Measurements from ENCODE around the gene KLF12.

KLF12 gene

DNA sequence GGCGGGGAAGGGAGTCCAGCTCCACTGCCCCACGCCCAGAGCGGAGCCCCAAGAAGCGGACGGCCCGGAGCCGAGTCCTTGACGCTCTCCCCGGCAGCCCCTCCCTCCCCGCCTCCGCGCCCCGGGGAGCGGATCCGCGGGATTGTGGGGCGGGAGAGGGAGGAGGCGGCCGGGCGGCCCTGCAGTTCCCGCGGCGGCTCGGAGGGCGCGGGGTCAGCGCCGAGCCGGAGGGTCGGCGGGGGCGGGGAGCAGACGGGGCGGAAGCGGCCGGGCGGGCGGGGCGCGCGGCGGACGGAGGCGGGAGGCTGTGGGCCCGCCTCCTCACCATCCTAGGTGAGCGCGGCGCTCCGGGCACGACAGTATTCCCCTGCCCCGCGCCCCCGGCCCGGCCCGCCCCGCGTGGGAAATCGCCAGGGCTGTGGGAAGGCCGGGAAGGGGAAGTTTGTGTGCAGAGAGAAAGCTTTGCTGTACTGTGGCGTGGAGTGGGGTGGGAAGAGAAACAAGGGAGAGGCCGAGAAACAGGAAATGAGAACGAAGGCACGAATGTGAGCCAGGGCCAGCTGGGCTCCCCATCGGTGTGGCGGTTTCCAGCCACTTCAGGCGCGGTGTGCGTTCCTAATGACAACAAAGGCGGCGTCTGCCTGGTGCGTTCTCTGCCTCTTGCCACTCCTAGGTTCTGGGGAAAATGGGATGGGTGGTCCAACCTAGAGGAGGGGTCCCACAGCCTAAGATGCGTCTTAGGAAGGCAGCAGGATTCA, 1.3 kb upstream of the KLF12 start:
- ATAC-seq (peak; percentile 14), DNase-seq (peak; percentile 77)

GRCh38 chr13:74134777-74135325, 647 bp upstream of the KLF12 start:
- DNase-seq, result peak; percentile 83
- peak; percentile 47 for ATAC-seq

GRCh38 chr13:74133657-74134201, 475 bp downstream of the KLF12 start:
- DNase-seq (peak; percentile 87), ATAC-seq (peak; percentile 65)

- peak; percentile 45 for DNase-seq
- ATAC-seq, result no peak
Observed at GRCh38 chr13:74132776-74133656, 1.2 kb downstream of the KLF12 start.

DNA sequence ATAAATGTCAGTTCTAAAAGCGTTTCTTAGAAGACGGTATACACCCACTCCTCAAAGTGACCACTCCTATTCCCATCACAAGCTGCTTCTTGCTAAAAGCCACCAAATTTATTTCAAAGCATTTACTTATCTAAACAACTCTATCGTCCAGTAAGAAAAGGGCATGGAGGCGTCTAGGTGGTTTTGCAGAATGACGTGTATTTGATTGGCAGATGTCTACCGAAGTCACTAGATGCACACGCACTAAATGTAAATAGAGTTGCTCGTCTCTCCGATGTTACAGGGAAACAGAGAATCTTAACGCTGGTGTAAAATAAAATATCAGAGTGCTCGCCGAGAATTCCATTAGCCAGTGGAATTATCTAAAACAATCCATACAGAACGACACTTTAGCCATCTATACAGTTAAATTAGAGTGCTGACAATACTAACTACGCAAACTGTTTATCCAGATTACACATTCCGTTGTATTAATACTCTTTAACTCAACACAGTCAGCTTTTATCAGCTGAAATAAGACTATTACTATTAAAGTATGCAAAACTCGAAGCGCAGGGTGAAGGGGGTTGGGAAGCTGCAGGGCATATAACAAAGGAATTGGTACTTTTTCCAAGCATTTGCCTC, 1.9 kb downstream of the KLF12 start:
- no peak for ATAC-seq
- peak; percentile 17 for DNase-seq

DNA sequence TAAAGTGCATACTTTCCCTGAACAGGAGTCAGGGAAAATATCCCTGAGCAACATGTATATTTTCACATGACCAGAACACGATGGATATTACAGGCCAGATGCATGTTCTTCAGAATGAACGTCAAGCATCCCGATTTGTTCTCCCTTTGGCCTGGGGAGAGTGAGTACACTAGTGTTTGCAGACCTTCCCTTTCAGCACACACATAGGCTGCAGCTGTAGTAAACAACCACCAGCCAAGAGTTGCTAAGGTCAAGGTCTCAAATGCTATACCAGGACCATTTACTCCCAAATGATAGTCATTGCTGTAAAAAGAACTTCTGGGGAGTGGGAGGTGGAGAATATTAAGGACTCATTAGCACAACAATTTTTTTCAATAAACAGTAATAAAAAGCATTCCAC, 3.0 kb downstream of the KLF12 start:
- no peak for ATAC-seq
- DNase-seq, result no peak

- DNase-seq (peak; percentile 37), ATAC-seq (no peak)
Observed at GRCh38 chr13:74129500-74130191, 4.6 kb downstream of the KLF12 start.

GRCh38 chr13:74128156-74128767, 5.9 kb downstream of the KLF12 start:
- ATAC-seq (peak; percentile 66), DNase-seq (peak; percentile 55)

DNA sequence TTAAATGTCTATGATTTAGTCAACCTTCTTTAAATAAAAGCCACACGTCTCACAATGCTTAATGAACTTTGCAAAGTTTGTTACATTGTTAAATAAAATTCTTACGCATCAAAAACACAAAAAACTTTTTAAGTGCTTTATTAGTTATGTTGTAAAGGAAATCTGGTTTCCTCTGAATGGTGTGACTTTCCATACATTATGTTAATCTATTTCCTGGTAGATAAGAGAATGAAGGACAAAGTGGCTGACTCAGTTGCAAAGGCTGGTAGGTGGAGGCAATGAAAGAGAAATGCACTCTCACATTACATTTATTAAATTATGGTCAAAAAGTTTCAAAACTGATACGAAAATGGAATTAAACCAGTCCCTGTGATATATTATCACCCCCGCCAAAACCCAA, 15.9 kb downstream of the KLF12 start:
- no peak for DNase-seq
- no peak for ATAC-seq

GRCh38 chr13:74117207-74117705, 16.9 kb downstream of the KLF12 start:
- ATAC-seq (peak; percentile 79), DNase-seq (no peak)

- ATAC-seq (peak; percentile 57), DNase-seq (no peak)
Observed at GRCh38 chr13:74115133-74115532, 19.1 kb downstream of the KLF12 start.

- DNase-seq (no peak), ATAC-seq (no peak)
Observed at GRCh38 chr13:74114641-74115040, 19.6 kb downstream of the KLF12 start.

DNA sequence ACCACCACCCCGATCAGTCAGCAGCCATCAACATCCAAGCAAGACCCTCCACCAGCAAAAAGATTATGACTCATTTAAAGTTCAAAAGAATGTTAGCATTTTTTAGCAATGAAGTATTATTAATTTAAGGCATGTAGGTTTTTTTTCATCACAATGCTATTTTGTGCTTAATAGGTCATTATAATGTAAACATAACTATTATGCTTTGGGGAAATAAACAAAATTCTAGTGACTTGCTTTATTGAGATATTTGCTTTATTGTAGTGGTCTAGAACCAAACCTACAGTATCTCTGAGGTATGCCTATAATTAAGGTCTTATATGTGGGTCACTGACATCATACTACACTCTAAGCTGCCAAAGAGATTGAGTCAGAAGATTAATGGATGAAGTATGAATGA, 20.0 kb downstream of the KLF12 start:
- no peak for ATAC-seq
- no peak for DNase-seq

DNA sequence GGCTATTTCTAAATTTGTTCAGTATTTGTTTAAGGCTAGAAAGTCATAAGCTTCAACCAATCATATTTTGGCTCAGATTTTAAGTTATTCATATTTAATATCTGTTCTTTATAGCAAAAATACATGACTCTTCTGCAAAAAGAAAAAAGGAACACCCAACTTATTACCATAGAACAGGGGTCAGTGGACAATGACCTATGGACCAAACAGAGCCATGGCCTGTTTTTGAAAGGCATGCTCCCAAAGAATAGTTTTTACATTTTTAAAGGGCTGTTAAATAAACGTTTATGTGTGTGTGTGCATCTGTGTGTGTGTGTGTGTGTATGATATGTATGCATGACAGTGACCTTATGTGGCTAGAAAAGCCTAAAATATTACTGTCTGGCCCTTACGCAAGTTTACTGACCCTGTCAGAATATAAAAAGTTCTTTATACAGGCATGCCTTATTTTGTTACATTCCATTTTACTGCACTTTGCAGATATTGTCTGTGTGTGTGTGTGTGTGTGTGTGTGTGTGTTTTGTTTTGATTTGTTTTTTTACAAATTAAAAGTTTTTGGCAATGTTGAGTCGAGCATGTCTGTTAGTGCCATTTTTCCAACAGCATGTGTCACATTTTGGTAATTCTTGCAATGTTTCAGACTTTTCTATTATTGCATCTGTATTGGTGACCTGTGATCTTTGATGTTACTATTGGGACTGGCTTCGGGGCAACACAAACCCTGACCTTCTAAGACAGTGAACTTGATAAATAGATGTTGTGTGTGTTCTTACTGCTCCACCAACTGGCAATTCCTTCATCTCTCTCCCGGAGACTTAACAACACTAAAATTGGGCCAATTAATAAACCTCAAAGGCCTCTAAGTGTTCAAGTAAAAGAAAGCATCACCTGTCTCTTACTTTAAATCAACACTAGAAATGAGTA, 22.0 kb downstream of the KLF12 start:
- DNase-seq (no peak), ATAC-seq (no peak)

- no peak for ATAC-seq
- DNase-seq, result no peak
Observed at GRCh38 chr13:74111399-74111798, 22.8 kb downstream of the KLF12 start.

DNA sequence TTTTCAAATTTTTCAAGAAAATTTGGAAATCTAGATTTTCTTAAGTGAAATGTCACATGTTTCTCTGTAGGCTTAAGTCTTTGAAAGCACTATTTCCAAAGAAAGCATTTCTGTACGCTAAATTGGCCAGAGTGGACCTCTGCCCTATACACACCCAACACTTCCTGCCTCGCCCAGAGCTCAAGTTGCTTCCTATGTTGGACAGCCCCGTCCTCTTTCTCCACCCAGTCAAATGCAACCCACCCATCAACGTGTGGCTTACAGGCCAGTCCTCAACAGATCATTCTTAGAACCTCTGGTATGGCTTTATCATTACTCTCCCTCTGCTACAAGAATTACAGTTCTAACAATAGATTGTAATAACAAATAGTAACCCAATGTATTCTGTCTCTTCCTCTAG, 24.2 kb downstream of the KLF12 start:
- ATAC-seq (no peak), DNase-seq (no peak)

DNA sequence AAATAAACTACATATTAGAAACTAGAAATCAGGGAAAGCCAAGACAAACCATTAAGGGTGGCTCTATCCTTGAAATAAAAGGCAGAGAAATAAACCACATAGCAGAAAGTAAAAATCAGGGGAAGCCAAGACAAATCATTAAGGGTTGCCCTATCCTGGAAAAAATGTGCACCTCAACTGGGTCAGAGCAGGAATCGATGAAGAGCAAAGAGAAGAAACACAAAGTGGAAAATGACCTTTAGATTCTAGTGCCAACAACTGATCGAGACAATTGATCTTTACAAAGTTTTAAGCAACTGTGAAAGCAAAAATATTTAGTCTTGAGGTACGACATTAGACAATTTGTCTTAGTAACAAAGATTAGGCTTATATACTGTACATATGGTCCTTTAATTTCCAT, 26.6 kb downstream of the KLF12 start:
- no peak for ATAC-seq

GRCh38 chr13:74105871-74106270, 28.3 kb downstream of the KLF12 start:
- DNase-seq (no peak), ATAC-seq (no peak)

More for the DNA sequence above, 26.6 kb downstream of the KLF12 start:
- no peak for DNase-seq

DNA sequence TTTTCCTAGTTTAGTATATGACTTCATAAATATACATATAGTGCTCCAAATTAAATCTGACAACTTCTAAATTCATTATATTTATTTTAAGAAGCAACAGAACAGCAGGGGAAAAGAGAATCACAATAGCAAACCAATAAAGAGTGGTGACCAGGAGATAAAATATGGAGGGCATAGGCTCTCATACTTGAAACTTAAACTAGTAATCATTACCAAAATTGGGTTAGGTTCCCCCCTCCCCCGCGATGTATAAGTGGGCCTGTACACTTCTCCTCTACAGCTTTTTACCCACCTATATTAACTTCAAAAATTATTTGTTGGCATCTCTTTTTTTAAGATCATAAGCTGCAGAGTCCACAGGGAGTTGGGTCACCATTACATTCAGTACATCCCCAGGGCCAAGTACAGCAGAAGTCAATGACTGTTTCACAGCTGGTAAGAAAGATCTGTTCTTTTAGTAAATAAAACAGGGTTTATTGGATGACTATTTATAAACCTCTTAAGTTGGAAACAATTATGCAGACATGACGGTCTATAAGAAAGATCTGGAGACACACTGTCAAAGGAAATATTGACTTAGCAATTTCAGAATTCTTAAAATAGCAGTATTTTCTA, 29.4 kb downstream of the KLF12 start:
- peak; percentile 43 for ATAC-seq
- DNase-seq, result no peak
